Mesothelial cell of epicardium (in vitro differentiated cells): ENCODE results near the gene ZDHHC24. TPM values are rescaled to one million over a fixed set of nuclear protein-coding genes. Genes with fewer than 3 reads are reported as not detected.

ENCODE experiments used
- DNase-seq, 2 experiments: peaks; one replicate each; pipeline ENCODE4 v3.0.0; 2021; ENCODE audit warnings: low spot score in 2 of 2; ENCODE audit not compliant: unreplicated experiment in 2 of 2
- H3K27ac Mint-ChIP-seq: 2 replicates; pipeline ENCODE4 v1.8.0; 2021; ENCODE audit warnings: mixed read lengths
- H3K27me3 Mint-ChIP-seq: 2 replicates; pipeline ENCODE4 v1.8.0; 2021; ENCODE audit warnings: low read depth, mixed read lengths
- H3K36me3 Mint-ChIP-seq: 2 replicates; pipeline ENCODE4 v1.8.0; 2021; ENCODE audit warnings: mixed read lengths
- H3K4me1 Mint-ChIP-seq: 2 replicates; pipeline ENCODE4 v1.8.0; 2021; ENCODE audit warnings: mixed read lengths
- H3K4me3 Mint-ChIP-seq: 2 replicates; pipeline ENCODE4 v1.8.0; 2021; ENCODE audit warnings: mild to moderate bottlenecking, moderate library complexity, mixed read lengths
- H3K9me3 Mint-ChIP-seq: 2 replicates; pipeline ENCODE4 v1.8.0; 2021; ENCODE audit warnings: mixed read lengths
- CTCF ChIP-seq: fragments of 200-600 bp; sonication (generic); IDR thresholded peaks from one replicate; pipeline ENCODE4 v1.5.0; 2021; ENCODE audit warnings: antibody characterized with exemption; ENCODE audit not compliant: unreplicated experiment
- total RNA-seq: library from RNA; stranded (reverse); gene quantifications from 3 replicates; pipeline ENCODE4 v1.2.1, GENCODE V29; 2021

The ZDHHC24 gene
- 13.2 to 14.7 TPM (median 13.7 TPM) in 3 replicates for total RNA-seq

GRCh38 chr11:66545701-66546367, at the start of gene ZDHHC24:
TSS of gene ZDHHC24 (minus strand) at chr11:66546048. CDS start at chr11:66546003, 45 bp downstream.
- DNase-seq: peak; percentile 84 to 93
- peak within 1 kb of the TSS; percentile 22 for H3K27ac Mint-ChIP-seq
- no peak for TF ChIP-seq CTCF
- H3K9me3 Mint-ChIP-seq: no peaks in the 10 kb centered on the region
- peaks cover 13% of the 10 kb centered on the region for H3K4me1 Mint-ChIP-seq
- H3K4me3 Mint-ChIP-seq: peak within 1 kb of the TSS; percentile 73
- peaks cover 15% of the 10 kb centered on the region for H3K36me3 Mint-ChIP-seq
- peaks cover 3% of the 10 kb centered on the region for H3K27me3 Mint-ChIP-seq

- Mint-ChIP-seq H3K4me3 (peak overlapping the region; percentile 35), H3K27ac (peak overlapping the region; percentile 91), H3K9me3 (peaks cover 3% of the 10 kb centered on the region), H3K36me3 (peaks cover under 1% of the 10 kb centered on the region), H3K27me3 (no peaks in the 10 kb centered on the region), H3K4me1 (peaks cover 24% of the 10 kb centered on the region)
- TF ChIP-seq CTCF: no peak
- DNase-seq: no peak
These were observed 49.5 kb upstream of the ZDHHC24 start for GRCh38 chr11:66595245-66595904.

GRCh38 chr11:66593650-66594049, 47.8 kb upstream of the ZDHHC24 start:
- H3K27ac Mint-ChIP-seq: peak overlapping the region; percentile 100
- H3K4me1 Mint-ChIP-seq: peaks cover 24% of the 10 kb centered on the region
- peak overlapping the region; percentile 100 for H3K4me3 Mint-ChIP-seq
- TF ChIP-seq CTCF: no peak
- H3K27me3 Mint-ChIP-seq: no peaks in the 10 kb centered on the region
- H3K36me3 Mint-ChIP-seq: no peaks in the 10 kb centered on the region
- H3K9me3 Mint-ChIP-seq: peaks cover 7% of the 10 kb centered on the region
- no peak for DNase-seq

- Mint-ChIP-seq H3K9me3 (peaks cover 7% of the 10 kb centered on the region), H3K27me3 (no peaks in the 10 kb centered on the region), H3K4me1 (peaks cover 24% of the 10 kb centered on the region), H3K36me3 (no peaks in the 10 kb centered on the region), H3K4me3 (peak overlapping the region; percentile 100), H3K27ac (peak overlapping the region; percentile 100)
- no peak for TF ChIP-seq CTCF
- no peak for DNase-seq
These were observed 47.4 kb upstream of the ZDHHC24 start for GRCh38 chr11:66593303-66593635.

GRCh38 chr11:66592457-66593302, 46.8 kb upstream of the ZDHHC24 start, which contains the start of the genes CCDC87 and CCS:
TSS of gene CCDC87 (minus strand) at chr11:66593063. CDS start at chr11:66593015, 48 bp downstream.
TSS of gene CCS (plus strand) at chr11:66593185. CDS start at chr11:66593262, 77 bp downstream.
- peaks cover 7% of the 10 kb centered on the region for H3K9me3 Mint-ChIP-seq
- H3K4me3 Mint-ChIP-seq: peak within 1 kb of the TSS; percentile 100
- H3K27me3 Mint-ChIP-seq: no peaks in the 10 kb centered on the region
- no peaks in the 10 kb centered on the region for H3K36me3 Mint-ChIP-seq
- peak within 1 kb of the TSS; percentile 100 for H3K27ac Mint-ChIP-seq
- peak; percentile 98 to 99 for DNase-seq
- TF ChIP-seq CTCF: peak; percentile 48
- H3K4me1 Mint-ChIP-seq: peaks cover 24% of the 10 kb centered on the region
